Lower lobe of right lung (tissue), 2 donors: ENCODE data around the gene CHAMP1. TPM values are rescaled to one million over a fixed set of nuclear protein-coding genes. Genes with fewer than 3 reads are reported as not detected.

Experiments
- ATAC-seq, 2 donors: fragments of 200-7000 bp; cut with Tn5 transposase; one replicate each; pipeline ENCODE4 v1.9.1; 2020 to 2022; ENCODE audit warnings: mild to moderate bottlenecking in 2 of 2, moderate library complexity in 2 of 2
- DNase-seq: peaks from one replicate; pipeline ENCODE4 v3.0.0-alpha.2; 2020
- H3K27ac ChIP-seq: fragments of 200-600 bp; one replicate; pipeline ENCODE4 v1.8.0; 2022
- H3K27me3 ChIP-seq: fragments of 200-600 bp; one replicate; pipeline ENCODE4 v1.8.0; 2022; ENCODE audit warnings: low read depth
- H3K36me3 ChIP-seq: fragments of 200-600 bp; one replicate; pipeline ENCODE4 v1.8.0; 2022; ENCODE audit warnings: mild to moderate bottlenecking
- H3K4me1 ChIP-seq: fragments of 200-600 bp; one replicate; pipeline ENCODE4 v1.8.0; 2022
- H3K4me3 ChIP-seq: fragments of 200-600 bp; one replicate; pipeline ENCODE4 v1.8.0; 2022; ENCODE audit warnings: mild to moderate bottlenecking
- H3K9me3 ChIP-seq: fragments of 200-600 bp; one replicate; pipeline ENCODE4 v1.8.0; 2022
- CTCF ChIP-seq: fragments of 200-600 bp; IDR thresholded peaks from one replicate; pipeline ENCODE4 v1.8.0; 2022; ENCODE audit warnings: antibody characterized with exemption, mild to moderate bottlenecking
- intact Hi-C: fragments of 100-400 bp; cut with DNase I; formaldehyde crosslinking; loops from one replicate; pipeline ENCODE4 v1.11.0; 2022
- total RNA-seq: library from RNA; stranded (reverse); fragmentation: NEBNext Ultra II Directional; extraction: Animal tissue kit (Norgen Biotek cat#: 25700); gene quantifications from one replicate; pipeline ENCODE4 v1.2.1, GENCODE V29; 2021
- donor health status: DM: no; HTN: yes; CAD: no; lungs with severe emphysema.

Gene CHAMP1
- total RNA-seq, 1 donor from 2014 or later, result 19.3 TPM

- H3K9me3 ChIP-seq, result no peaks in the 10 kb centered on the region
- H3K36me3 ChIP-seq, result peaks cover 35% of the 10 kb centered on the region
- TF ChIP-seq CTCF, result no peak
- intact Hi-C loops, result no loop called here
- H3K4me3 ChIP-seq, result no peak overlapping the region
- no peaks in the 10 kb centered on the region for H3K27me3 ChIP-seq
- ATAC-seq (no peak), DNase-seq (no peak)
- H3K27ac ChIP-seq, result no peak overlapping the region
- peaks cover 34% of the 10 kb centered on the region for H3K4me1 ChIP-seq
Measured at GRCh38 chr13:114319441-114319913, 5.2 kb downstream of the CHAMP1 start.

- TF ChIP-seq CTCF, result no peak
- no peak for ATAC-seq
- DNase-seq, result no peak
- H3K9me3 ChIP-seq, result no peaks in the 10 kb centered on the region
- peaks cover 41% of the 10 kb centered on the region for H3K36me3 ChIP-seq
- peaks cover 32% of the 10 kb centered on the region for H3K4me1 ChIP-seq
- no peak overlapping the region for H3K27ac ChIP-seq
- H3K4me3 ChIP-seq, result no peak overlapping the region
- intact Hi-C loops, result no loop called here
- H3K27me3 ChIP-seq, result no peaks in the 10 kb centered on the region
Measured at GRCh38 chr13:114320065-114320464, 5.8 kb downstream of the CHAMP1 start.

- intact Hi-C loops, result no loop called here
- H3K4me1 ChIP-seq, result peaks cover 31% of the 10 kb centered on the region
- DNase-seq, result no peak
- no peaks in the 10 kb centered on the region for H3K27me3 ChIP-seq
- no peaks in the 10 kb centered on the region for H3K9me3 ChIP-seq
- H3K27ac ChIP-seq, result no peak overlapping the region
- no peak for TF ChIP-seq CTCF
- no peak for ATAC-seq
- peaks cover 53% of the 10 kb centered on the region for H3K36me3 ChIP-seq
- H3K4me3 ChIP-seq, result no peak overlapping the region
Measured at GRCh38 chr13:114321256-114321655, 7.0 kb downstream of the CHAMP1 start.

GRCh38 chr13:114323349-114323748 lies 9.0 kb downstream of the CHAMP1 start:
- no peak for TF ChIP-seq CTCF
- Histone ChIP-seq H3K36me3 (peaks cover 65% of the 10 kb centered on the region), H3K4me1 (peaks cover 30% of the 10 kb centered on the region), H3K27ac (no peak overlapping the region), H3K27me3 (no peaks in the 10 kb centered on the region), H3K9me3 (no peaks in the 10 kb centered on the region), H3K4me3 (no peak overlapping the region)
- ATAC-seq, result no peak
- DNase-seq, result no peak
- intact Hi-C loops, result no loop called here

GRCh38 chr13:114324334-114324733 lies 10.0 kb downstream of the CHAMP1 start:
- H3K9me3 ChIP-seq, result no peaks in the 10 kb centered on the region
- H3K4me3 ChIP-seq, result no peak overlapping the region
- no peak for TF ChIP-seq CTCF
- ATAC-seq, result no peak
- no peak for DNase-seq
- H3K36me3 ChIP-seq, result peaks cover 71% of the 10 kb centered on the region
- intact Hi-C loops, result no loop called here
- no peaks in the 10 kb centered on the region for H3K27me3 ChIP-seq
- no peak overlapping the region for H3K27ac ChIP-seq
- H3K4me1 ChIP-seq, result peaks cover 24% of the 10 kb centered on the region

GRCh38 chr13:114325729-114326128 lies 11.4 kb downstream of the CHAMP1 start:
- Histone ChIP-seq H3K27me3 (no peaks in the 10 kb centered on the region), H3K9me3 (no peaks in the 10 kb centered on the region), H3K27ac (no peak overlapping the region), H3K4me3 (no peak overlapping the region), H3K36me3 (peaks cover 71% of the 10 kb centered on the region), H3K4me1 (peaks cover 16% of the 10 kb centered on the region)
- DNase-seq (no peak), ATAC-seq (no peak)
- TF ChIP-seq CTCF, result no peak
- intact Hi-C loops, result no loop called here
